Tibial nerve (tissue), 4 donors: ENCODE data around the gene MTFR1L. TPM values are rescaled to one million over a fixed set of nuclear protein-coding genes. Genes with fewer than 3 reads are reported as not detected.
A peak's percentile ranks its signal among the peaks of the same experiment; 100 is the strongest.

ENCODE experiments used
- DNase-seq, 2 donors: peaks; one replicate each; pipeline ENCODE4 v3.0.0-alpha.2; 2019; ENCODE audit warnings: low spot score in 2 of 2
- H3K27ac ChIP-seq, 4 donors: fragments of 200-600 bp; sonication (generic) in 3 of 4; one replicate each; pipeline ENCODE4 v1.5.1; 2017 to 2019; ENCODE audit warnings: mild to moderate bottlenecking in 1 of 4
- H3K27me3 ChIP-seq, 2 donors: fragments of 200-600 bp; sonication (generic) in 1 of 2; one replicate each; pipeline versions ENCODE4 v1.5.1 to v1.6.0; 2017 to 2019
- H3K36me3 ChIP-seq, 3 donors: fragments of 200-600 bp; sonication (generic); one replicate each; pipeline ENCODE4 v1.5.1; 2018 to 2019
- H3K4me1 ChIP-seq, 4 donors: fragments of 200-600 bp; sonication (generic) in 3 of 4; one replicate each; pipeline ENCODE4 v1.5.1; 2017 to 2019
- H3K4me3 ChIP-seq, 4 donors: fragments of 200-600 bp; sonication (generic) in 3 of 4; one replicate each; pipeline ENCODE4 v1.5.1; 2017 to 2019; ENCODE audit warnings: mild to moderate bottlenecking in 1 of 4, moderate library complexity in 1 of 4
- H3K9me3 ChIP-seq, 4 donors: fragments of 200-600 bp; sonication (generic) in 3 of 4; one replicate each; pipeline ENCODE4 v1.5.1; 2017 to 2019
- CTCF ChIP-seq, 5 experiments: fragments of 200-600 bp in 3 of 5; fragments of 450-650 bp in 2 of 5; sonication (generic) in 3 of 5; IDR thresholded peaks; one replicate each; pipeline ENCODE4 v1.5.1; 2016 to 2019; ENCODE audit warnings: antibody characterized with exemption in 5 of 5, mild to moderate bottlenecking in 3 of 5, moderate library complexity in 2 of 5
- EP300 ChIP-seq, 2 donors: sonication (generic); formaldehyde crosslinking; IDR thresholded peaks; one replicate each; pipeline ENCODE4 v1.6.1; 2017; ENCODE audit warnings: antibody characterized with exemption in 2 of 2, mild to moderate bottlenecking in 1 of 2
- POLR2A ChIP-seq, 2 donors: fragments of 450-650 bp; IDR thresholded peaks; one replicate each; pipeline ENCODE4 v1.6.1; 2017; ENCODE audit warnings: antibody characterized with exemption in 2 of 2, mild to moderate bottlenecking in 2 of 2, moderate library complexity in 2 of 2
- WGBS, 2 donors: methylation state at CpG; one replicate each; pipeline ENCODE4 v1.1.5; 2018; 5-methylcytosine and 5-hydroxymethylcytosine counted together
- total RNA-seq, 4 donors: library from RNA; depleted of rRNA; stranded (reverse); fragments of >200 nt; gene quantifications; one replicate each; pipeline ENCODE4 v1.1.0, GENCODE V29; 2016

Gene MTFR1L
- total RNA-seq, 4 donors from 2014 or later: 65.7 to 99.4 (median 77.2) TPM

- no peak overlapping the region for H3K4me3 ChIP-seq
- no peaks in the 10 kb centered on the region for H3K9me3 ChIP-seq
- no peak overlapping the region for H3K27ac ChIP-seq
- H3K27me3 ChIP-seq: no peaks in the 10 kb centered on the region
- TF ChIP-seq CTCF (IDR thresholded peaks at IDR 0.05) (no peak), POLR2A (IDR thresholded peaks at IDR 0.05) (no peak), EP300 (IDR thresholded peaks at IDR 0.05) (no peak)
- WGBS, 2 donors: 63 to 72% methylated on average over 7 of the region's 7 CpGs
- no peak for DNase-seq
- no peaks in the 10 kb centered on the region for H3K36me3 ChIP-seq
- peaks cover 0 to 20% (median 2%) of the 10 kb centered on the region in 4 donors for H3K4me1 ChIP-seq
These were observed 26.1 kb upstream of the MTFR1L start for GRCh38 chr1:25793585-25794170.

- 37 to 40% methylated on average over 8 of the region's 8 CpGs for WGBS, 2 donors
- Histone ChIP-seq H3K27ac (no peak overlapping the region), H3K4me1 (peaks cover 0 to 26% (median 2%) of the 10 kb centered on the region in 4 donors), H3K4me3 (no peak overlapping the region), H3K36me3 (no peaks in the 10 kb centered on the region), H3K9me3 (no peaks in the 10 kb centered on the region), H3K27me3 (no peaks in the 10 kb centered on the region)
- no peak for DNase-seq
- TF ChIP-seq CTCF (IDR thresholded peaks at IDR 0.05) (no peak), EP300 (IDR thresholded peaks at IDR 0.05) (no peak), POLR2A (IDR thresholded peaks at IDR 0.05) (no peak)
These were observed 25.4 kb upstream of the MTFR1L start for GRCh38 chr1:25794325-25794724.

GRCh38 chr1:25795211-25795610 is 24.5 kb upstream of the MTFR1L start:
- H3K4me3 ChIP-seq: no peak overlapping the region
- H3K36me3 ChIP-seq: no peaks in the 10 kb centered on the region
- 65 to 81% methylated on average over 2 of the region's 2 CpGs for WGBS, 2 donors
- TF ChIP-seq EP300 (IDR thresholded peaks at IDR 0.05) (no peak), CTCF (IDR thresholded peaks at IDR 0.05) (no peak), POLR2A (IDR thresholded peaks at IDR 0.05) (no peak)
- H3K9me3 ChIP-seq: no peaks in the 10 kb centered on the region
- H3K27ac ChIP-seq: no peak overlapping the region
- no peaks in the 10 kb centered on the region for H3K27me3 ChIP-seq
- peaks cover 0 to 32% (median 5%) of the 10 kb centered on the region in 4 donors for H3K4me1 ChIP-seq
- no peak for DNase-seq

- no peaks in the 10 kb centered on the region for H3K36me3 ChIP-seq
- no peaks in the 10 kb centered on the region for H3K9me3 ChIP-seq
- no peak for DNase-seq
- peak overlapping the region in 1 of 4 donors; percentile 1 for H3K27ac ChIP-seq
- WGBS, 2 donors: 74 to 80% methylated on average over 22 of the region's 22 CpGs
- peaks cover 0 to 38% (median 10%) of the 10 kb centered on the region in 4 donors for H3K4me1 ChIP-seq
- H3K4me3 ChIP-seq: no peak overlapping the region
- TF ChIP-seq EP300 (IDR thresholded peaks at IDR 0.05) (no peak), CTCF (IDR thresholded peaks at IDR 0.05) (no peak), POLR2A (IDR thresholded peaks at IDR 0.05) (no peak)
- no peaks in the 10 kb centered on the region for H3K27me3 ChIP-seq
These were observed 23.6 kb upstream of the MTFR1L start for GRCh38 chr1:25795946-25796810.
